Measurements from ENCODE around the gene IQSEC3.
"Not testable (repeated sequence)": the region's sequence is repeated elsewhere in the genome, so short reads cannot be mapped to it uniquely, and the experiment has no call there.

Gene IQSEC3

GRCh38 chr12:177980-178828 lies 111.6 kb downstream of the IQSEC3 start:
- DNase-seq (ENCODE audit: low read depth in 2 of 2): no peak

DNA sequence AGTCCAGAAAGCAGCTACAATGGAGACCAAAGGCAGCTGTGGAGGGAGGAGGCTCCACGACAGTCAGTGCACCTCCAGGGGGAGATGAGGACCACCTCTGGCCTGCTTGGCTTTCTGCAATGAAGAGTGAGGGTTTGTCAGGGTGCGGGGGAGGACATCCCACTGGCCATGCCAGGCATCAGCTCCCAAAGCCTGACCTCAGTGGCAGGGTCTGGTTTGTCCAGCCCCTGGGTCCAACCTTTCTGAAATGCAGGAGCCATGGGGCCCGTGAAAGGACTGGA lies 112.2 kb downstream of the IQSEC3 start:
- DNase-seq (ENCODE audit: low read depth in 2 of 2): no peak

GRCh38 chr12:179131-179884 lies 112.7 kb downstream of the IQSEC3 start:
- DNase-seq (ENCODE audit: low read depth in 2 of 2): no peak

DNA sequence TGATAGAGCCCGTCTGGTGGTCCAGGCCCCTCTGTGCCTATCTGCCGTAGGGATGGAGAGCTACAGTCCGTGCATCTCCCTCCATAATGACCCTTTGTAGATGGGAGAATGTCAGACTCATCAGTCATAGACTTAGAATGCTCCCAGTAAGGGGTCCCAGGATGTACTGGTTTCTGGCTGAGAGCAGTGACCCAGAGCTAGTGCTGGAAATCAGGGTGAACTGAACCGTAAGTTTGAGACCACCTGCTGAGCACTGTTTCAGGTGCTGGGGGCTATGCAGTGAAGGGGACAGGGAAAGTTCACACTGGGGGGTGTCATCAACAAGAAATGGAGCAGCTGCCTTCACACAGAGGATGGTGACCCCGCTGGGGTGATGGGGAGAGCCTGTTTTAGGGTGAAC lies 113.3 kb downstream of the IQSEC3 start:
- DNase-seq (ENCODE audit: low read depth in 2 of 2): no peak

DNA sequence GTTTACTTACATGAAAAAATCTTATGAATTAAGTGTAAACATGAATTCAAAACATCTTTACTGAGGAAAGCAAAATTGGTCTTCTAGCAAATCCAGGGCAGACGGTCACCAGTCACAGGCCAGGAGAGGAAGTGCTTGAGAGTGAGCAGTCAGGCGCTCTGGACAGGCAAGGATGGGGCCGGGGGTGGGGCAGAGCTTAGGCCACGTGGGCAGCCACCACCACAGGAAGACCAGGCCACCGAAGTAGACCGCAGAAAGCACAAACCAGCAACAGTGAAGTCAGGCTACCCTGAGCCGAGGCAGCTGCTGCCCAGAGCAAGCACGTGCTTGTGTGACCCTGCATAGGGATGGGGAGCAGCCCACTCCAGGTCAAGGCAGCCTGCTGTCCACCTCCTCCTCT lies 113.9 kb downstream of the IQSEC3 start:
- no peak for DNase-seq (ENCODE audit: low read depth in 2 of 2)

DNA sequence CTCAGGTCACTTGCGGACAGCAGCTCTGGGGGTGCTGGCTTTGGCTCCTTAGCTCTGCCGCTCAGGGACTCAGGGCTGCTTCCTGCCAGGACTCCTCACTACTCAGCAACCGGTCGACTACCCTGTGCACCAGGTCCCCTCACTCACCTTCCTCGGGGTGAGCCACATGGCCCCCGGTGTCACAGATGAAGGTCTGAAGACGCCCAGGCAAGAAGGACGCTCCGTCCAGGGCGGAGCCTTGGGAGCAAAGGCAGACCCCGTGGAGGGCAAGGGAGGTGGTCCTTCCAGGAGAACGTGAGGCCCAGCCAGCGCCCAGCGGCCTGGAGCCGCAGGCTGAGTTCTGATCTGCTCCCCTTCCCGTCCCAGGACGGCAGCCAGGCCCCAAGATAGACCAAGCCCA lies 115.4 kb downstream of the IQSEC3 start:
- DNase-seq (ENCODE audit: low read depth in 2 of 2): no peak

DNA sequence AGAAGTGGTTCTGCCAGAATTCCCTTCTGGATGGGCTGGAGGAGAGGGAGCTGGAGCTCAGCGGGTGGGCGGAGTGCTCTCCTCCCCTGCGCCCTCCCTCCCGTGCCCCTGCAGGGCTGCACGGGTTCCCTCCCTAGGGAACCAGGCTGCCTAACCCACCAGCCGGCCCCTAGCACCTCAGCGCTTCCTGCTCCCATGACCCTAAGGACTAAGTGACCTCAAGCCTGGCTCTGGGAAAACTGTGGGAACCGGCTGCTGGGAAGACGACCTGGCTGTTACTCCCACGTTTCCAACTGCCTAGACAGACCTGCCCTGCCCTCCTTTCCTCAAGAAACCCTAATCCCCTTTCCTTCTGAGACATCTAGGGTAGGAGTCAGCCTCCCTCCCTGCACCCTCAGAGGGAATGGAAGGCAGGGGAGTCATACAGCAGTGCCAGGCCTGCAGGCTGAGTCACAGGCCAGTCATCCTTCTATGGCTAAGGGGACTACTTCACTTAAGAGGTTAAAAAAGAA lies 115.9 kb downstream of the IQSEC3 start:
- DNase-seq (ENCODE audit: low read depth in 2 of 2): no peak

- DNase-seq (ENCODE audit: low read depth in 2 of 2): no peak
Measured at GRCh38 chr12:184811-185575, 118.4 kb downstream of the IQSEC3 start.

DNA sequence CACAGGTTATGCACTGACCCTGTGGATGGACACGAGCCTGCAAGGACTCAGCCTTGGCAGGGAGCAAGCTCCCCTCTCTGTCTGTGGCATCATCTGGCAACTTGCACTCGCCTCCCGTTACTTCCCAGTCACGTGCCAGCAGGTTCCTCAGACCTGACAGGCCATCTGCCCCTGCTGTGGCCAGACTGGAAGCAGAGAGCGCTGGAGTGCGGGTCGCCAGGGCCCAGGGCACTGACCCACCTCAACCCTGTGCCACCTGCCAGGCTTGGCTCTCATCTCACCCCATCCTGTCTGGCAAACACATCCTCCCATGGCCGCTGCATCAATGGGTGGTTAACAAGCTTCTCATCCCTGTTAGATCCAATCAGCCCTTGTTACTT lies 119.0 kb downstream of the IQSEC3 start:
- DNase-seq (ENCODE audit: low read depth in 2 of 2): no peak

DNA sequence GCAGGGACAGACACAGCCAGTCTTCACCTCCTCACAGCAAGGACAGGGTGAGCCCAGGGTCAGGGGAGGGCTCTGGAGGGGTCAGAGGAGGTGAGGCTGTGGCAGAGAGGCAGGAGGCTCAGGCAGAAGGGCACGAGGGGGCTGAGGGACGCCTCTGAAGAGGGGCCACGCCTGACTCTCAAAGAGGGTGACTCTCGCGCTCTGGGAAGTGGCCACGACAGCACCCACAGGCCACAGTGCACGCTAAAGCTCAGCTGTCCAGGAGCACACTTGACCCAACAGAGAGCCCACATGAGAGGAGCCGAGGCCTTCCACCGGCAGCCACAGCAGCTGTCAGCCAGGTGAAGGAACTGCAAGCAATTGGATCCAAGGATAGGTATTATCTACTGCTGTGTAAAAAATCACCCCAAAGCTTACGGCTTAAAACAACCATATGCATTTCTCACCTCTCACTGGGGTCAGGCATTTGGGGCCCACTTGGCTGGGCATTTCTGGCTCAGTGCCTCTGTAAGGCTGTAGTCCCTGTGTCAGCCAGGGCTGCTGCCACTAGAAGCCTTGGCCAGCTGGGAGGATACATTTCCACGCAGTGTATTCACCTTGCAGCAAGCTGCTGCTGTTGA lies 119.5 kb downstream of the IQSEC3 start:
- no peak for DNase-seq (ENCODE audit: low read depth in 2 of 2)

- DNase-seq (ENCODE audit: low read depth in 2 of 2): not testable (repeated sequence)
Measured at GRCh38 chr12:187986-188909, 121.7 kb downstream of the IQSEC3 start.

DNA sequence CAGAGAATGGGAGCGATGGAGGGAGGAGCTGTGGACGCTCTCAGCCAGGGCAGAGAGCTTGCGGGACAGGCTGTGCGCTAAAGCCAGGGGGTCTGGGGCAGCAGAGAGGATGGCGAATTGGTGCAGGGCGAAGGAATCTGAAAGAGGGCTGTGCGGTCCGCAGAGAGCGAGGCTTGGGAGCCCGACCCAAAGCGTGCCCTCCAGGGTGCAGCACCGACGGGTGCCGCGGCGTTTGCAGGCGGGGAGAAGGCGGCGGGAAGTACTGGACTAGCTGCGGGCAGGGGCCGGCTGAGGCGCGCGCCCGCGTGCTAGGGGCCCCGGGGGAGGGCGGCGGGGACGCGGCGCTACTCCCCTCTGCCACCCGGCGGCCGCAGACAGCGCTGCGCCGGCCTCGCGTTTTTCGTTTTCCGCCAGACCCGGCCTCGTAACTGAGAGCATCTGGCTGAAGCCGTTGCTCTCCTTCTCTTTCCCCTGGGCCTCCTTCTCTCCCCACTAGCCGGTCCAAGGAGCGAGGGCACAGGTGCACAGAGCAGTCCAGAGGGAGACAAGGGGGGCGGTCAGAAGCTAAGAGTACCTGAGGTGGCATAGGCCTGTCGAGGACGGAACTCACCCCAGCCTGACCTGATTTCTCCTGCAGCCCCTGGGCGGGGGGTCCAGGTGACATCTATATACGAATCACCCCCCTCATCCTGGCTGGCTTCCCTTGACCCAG lies 122.5 kb downstream of the IQSEC3 start:
- DNase-seq (ENCODE audit: low read depth in 2 of 2): no peak

DNA sequence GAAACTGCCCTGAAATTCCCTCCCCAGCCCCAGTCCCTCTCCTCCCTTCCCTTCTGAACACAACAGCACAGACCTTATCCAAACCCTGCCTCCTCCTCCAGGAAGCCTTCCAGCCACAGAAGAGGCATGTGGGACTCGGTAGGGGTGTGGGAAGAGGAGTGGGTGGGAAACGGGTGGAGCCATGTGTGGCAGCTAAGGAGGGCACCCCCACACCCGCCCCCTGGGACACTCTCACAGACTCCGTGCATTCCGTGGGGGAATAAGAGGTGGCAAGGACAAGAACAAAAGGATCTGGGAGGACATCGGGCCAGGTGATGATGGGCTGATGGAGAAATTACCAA lies 123.0 kb downstream of the IQSEC3 start:
- no peak for DNase-seq (ENCODE audit: low read depth in 2 of 2)

DNA sequence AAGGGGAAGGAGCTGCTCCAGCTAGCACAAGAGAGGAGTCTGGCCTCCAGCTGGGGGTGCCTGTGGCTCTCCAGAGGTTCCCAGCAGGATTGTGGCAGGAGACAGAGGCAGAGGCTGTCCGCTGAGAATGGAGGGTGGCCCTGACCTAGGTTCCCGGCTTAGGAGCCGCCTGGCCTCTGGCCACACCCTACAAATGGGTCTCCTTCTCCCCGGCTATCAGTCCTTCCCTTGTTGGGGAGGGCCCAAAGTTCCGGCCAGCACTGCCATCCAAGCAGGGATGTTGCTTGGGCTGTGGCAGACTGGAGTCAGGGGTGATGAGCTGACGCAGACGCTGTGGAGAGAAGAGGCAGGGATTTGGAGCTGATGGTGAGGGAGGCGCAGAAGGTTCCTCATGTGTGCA lies 124.3 kb downstream of the IQSEC3 start:
- no peak for DNase-seq (ENCODE audit: low read depth in 2 of 2)

DNA sequence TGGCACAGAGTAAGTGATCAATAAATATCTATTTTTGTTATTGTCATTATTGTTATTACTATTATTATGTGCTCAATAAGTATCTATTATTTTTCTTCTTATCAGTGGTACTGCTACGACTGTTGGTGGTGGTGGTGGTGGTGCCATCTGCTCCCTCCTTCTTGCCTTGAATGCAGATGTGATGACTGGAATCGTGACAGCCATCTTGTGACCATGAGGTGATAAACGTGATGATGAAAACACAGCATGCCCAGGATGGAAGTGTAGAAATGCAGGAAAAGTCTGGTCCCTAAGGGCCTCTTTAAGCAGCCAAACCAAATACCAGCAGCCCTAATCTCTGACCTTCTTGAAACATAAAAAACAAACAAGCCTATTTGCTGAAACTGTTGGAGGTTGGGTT lies 125.0 kb downstream of the IQSEC3 start:
- no peak for DNase-seq (ENCODE audit: low read depth in 2 of 2)

DNA sequence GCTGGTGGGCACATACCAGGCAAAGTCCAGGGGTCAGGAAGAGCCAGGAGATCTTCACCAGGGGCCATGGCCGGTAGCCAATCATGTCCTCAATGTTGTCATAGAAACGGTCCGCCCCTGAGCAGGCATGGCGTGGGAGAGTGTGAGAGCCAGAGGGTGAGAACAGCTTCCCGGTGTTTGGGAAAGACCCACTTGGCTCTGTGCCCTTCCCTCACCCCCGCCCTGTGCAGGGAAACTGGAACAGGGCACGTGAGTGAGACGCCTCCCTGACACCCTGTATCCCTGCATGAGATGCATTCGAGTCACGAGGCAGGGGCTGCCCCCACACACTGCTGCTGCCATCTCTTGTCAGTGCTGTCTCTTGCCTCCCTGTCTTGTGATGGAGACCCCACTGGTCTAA lies 126.7 kb downstream of the IQSEC3 start:
- DNase-seq (ENCODE audit: low read depth in 2 of 2): no peak

DNA sequence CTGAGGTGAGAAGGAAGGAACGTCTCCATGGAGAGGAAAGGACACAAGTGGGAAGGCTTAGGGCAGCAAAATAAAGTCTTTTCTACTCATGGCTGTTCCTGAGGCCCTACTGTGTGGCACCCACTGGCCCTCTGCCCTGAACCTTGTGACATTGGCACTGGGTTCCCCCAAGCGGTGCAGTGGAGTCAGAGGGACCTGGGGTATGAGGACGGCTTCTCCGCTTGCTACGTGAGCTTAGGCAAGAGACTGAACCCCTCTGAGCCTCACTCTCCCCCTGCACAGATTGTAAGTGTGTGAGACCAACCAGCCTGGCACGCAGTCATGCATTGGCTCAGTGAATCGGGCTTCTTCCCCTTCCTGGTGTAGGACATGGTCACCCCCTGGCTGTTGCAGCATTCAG lies 127.7 kb downstream of the IQSEC3 start:
- no peak for DNase-seq (ENCODE audit: low read depth in 2 of 2)

DNA sequence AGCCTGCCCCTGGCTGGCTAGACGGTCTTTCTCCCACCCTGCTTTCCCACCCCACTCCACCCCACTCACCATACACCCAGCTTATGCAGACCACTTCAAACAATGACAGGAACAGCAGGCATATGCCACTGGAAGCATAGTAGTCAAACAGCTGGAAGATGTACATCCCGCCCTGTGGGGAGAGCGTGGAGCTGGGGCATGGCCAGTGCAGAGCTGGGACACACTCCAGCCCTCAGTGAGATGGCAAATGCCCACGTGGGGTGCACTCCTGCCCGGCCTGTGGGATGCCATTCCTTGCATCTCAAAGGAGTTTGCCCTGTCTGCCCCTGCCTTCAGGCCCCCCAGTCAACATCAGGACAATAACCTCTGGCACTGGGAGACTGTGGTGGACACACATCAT lies 128.6 kb downstream of the IQSEC3 start:
- no peak for DNase-seq (ENCODE audit: low read depth in 2 of 2)

DNA sequence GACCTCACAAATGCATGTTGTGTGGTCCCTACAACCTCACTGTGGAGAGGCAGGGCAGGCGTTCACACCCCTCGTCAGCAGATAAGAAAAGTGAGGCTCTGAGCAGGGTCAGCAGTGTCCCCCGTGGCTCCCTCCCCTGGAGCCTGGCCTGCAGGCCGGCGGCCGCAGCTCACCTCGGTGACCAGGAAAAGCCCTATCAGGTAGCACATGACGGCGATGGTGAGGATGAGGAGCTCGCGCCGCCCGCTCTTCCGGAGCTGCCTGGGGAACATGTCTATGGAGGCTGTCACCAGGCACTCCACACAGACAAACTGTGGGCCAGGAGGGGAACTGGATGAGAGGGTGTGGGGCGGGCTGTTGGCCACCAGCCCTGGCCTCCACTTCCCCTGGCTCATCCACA lies 129.4 kb downstream of the IQSEC3 start:
- no peak for DNase-seq (ENCODE audit: low read depth in 2 of 2)

DNA sequence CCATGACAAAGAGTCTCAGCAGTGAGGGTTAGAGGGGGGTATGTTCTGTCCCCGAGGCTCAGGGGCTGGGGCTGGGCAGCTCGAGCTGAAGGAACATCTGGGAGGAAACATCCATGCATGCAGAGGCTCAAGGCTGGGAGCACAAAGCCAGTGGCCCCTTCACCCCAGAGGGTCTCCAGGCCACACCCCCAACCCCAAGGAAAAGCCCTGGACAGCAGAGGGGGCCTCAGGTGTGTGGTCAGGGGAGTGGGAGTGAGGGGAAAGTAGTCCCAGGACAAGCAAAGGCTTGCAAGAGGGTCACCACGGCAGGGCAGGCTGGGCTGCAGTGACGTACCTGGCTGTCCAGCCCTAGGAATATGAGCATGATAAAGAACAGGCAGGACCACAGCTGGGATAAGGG lies 129.9 kb downstream of the IQSEC3 start:
- DNase-seq (ENCODE audit: low read depth in 2 of 2): no peak

GRCh38 chr12:197347-197746 lies 130.8 kb downstream of the IQSEC3 start:
- DNase-seq (ENCODE audit: low read depth in 2 of 2): no peak
